Tracheal epithelial cell (primary cell): Measurements from ENCODE around the gene C3AR1. TPM values are rescaled to one million over a fixed set of nuclear protein-coding genes. Genes with fewer than 3 reads are reported as not detected.

Experiments
- total RNA-seq: library from RNA; depleted of rRNA; stranded (reverse); fragments of >200 nt; gene quantifications from 2 replicates; pipeline ENCODE4 v1.2.1, GENCODE V29; 2014

The C3AR1 gene
- total RNA-seq, result under 0.01 TPM in 1 of 2 replicates, not detected in the other

GRCh38 chr12:8065991-8066594 is at the start of gene C3AR1:
TSS of gene C3AR1 (minus strand) at chr12:8066359. CDS start at chr12:8060185, 6,174 bp downstream.

GRCh38 chr12:8032242-8033152 is 33.7 kb downstream of the C3AR1 start, which contains the start of gene FOXJ2:
TSS of gene FOXJ2 (plus strand) at chr12:8032716. CDS start at chr12:8039833, 7,117 bp downstream.

Other genes with a start within 250 kb of the C3AR1 start
- under 0.01 TPM in 1 of 2 replicates, not detected in the other for gene SLC2A14, start 193.4 kb downstream of the C3AR1 start, total RNA-seq
- 8.3 and 96.9 TPM in 2 replicates for gene SLC2A3, start 130.2 kb downstream of the C3AR1 start, total RNA-seq
- 3.4 and 5.5 TPM in 2 replicates for gene FOXJ2, start 33.6 kb downstream of the C3AR1 start, total RNA-seq
- gene NECAP1, start 15.9 kb upstream of the C3AR1 start, total RNA-seq, result 32.0 and 45.1 TPM in 2 replicates
- gene CLEC4A, start 57.3 kb upstream of the C3AR1 start, total RNA-seq, result not detected in 2 replicates
- not detected in 2 replicates for gene ZNF705A, start 90.7 kb upstream of the C3AR1 start, total RNA-seq
- gene FAM90A1, start 161.3 kb upstream of the C3AR1 start, total RNA-seq, result under 0.01 and 0.21 TPM in 2 replicates